ENCODE results near the gene CLP1. TPM values are rescaled to one million over a fixed set of nuclear protein-coding genes. Genes with fewer than 3 reads are reported as not detected.
A peak's percentile ranks its signal among the peaks of the same experiment; 100 is the strongest.

Gene CLP1
- total and polyA plus RNA-seq, 9 donors = 5.5 to 11.9 (median 10.5) TPM

GRCh38 chr11:57633394-57634070, 24.0 kb upstream of the CLP1 start:
- intact Hi-C loops (cut with DNase I) = no loop called here
- WGBS, 3 donors = 68 to 78% (median 71%) methylated on average over 6 of the region's 6 CpGs
- DNase-seq = no peak

GRCh38 chr11:57634311-57634710, 23.3 kb upstream of the CLP1 start:
- no peak for DNase-seq
- Histone ChIP-seq H3K27ac (no peak overlapping the region), H3K9me3 (no peaks in the 10 kb centered on the region), H3K4me1 (ENCODE audit: insufficient read depth) (peaks cover 4% of the 10 kb centered on the region), H3K27me3 (no peaks in the 10 kb centered on the region), H3K36me3 (no peaks in the 10 kb centered on the region), H3K4me3 (no peak overlapping the region)
- intact Hi-C loops (cut with DNase I) = no loop called here
- no peak for TF ChIP-seq CTCF (IDR thresholded peaks at IDR 0.05)
- TF ChIP-seq EP300 (IDR thresholded peaks at IDR 0.05) = no peak
- TF ChIP-seq POLR2A (IDR thresholded peaks at IDR 0.05) = no peak

More at GRCh38 chr11:57633394-57634070, 24.0 kb upstream of the CLP1 start:
- no peaks in the 10 kb centered on the region for H3K27me3 ChIP-seq
- H3K4me3 ChIP-seq = no peak overlapping the region
- TF ChIP-seq POLR2A (IDR thresholded peaks at IDR 0.05) (no peak), EP300 (IDR thresholded peaks at IDR 0.05) (no peak), CTCF (IDR thresholded peaks at IDR 0.05) (no peak)
- H3K4me1 ChIP-seq (ENCODE audit: insufficient read depth) = peaks cover 3% of the 10 kb centered on the region
- H3K36me3 ChIP-seq = no peaks in the 10 kb centered on the region
- no peaks in the 10 kb centered on the region for H3K9me3 ChIP-seq
- H3K27ac ChIP-seq = no peak overlapping the region

- intact Hi-C loops (cut with DNase I) = no loop called here
- H3K4me1 ChIP-seq (ENCODE audit: insufficient read depth) = peaks cover 12% of the 10 kb centered on the region
- no peak for DNase-seq
- H3K27me3 ChIP-seq = no peaks in the 10 kb centered on the region
- H3K27ac ChIP-seq = no peak overlapping the region
- H3K4me3 ChIP-seq = no peak overlapping the region
- WGBS, 3 donors = 82 to 85% (median 84%) methylated on average over 8 of the region's 8 CpGs
- no peaks in the 10 kb centered on the region for H3K36me3 ChIP-seq
- H3K9me3 ChIP-seq = no peaks in the 10 kb centered on the region
- TF ChIP-seq POLR2A (IDR thresholded peaks at IDR 0.05) (no peak), EP300 (IDR thresholded peaks at IDR 0.05) (no peak), CTCF (IDR thresholded peaks at IDR 0.05) (no peak)
These were observed 22.3 kb upstream of the CLP1 start for GRCh38 chr11:57635246-57635645.

GRCh38 chr11:57637626-57638004, 19.9 kb upstream of the CLP1 start:
- H3K4me1 ChIP-seq (ENCODE audit: insufficient read depth) = peaks cover 16% of the 10 kb centered on the region
- H3K27ac ChIP-seq = peak overlapping the region in 1 of 2 donors; percentile 76
- peak in 1 of 5 donors; percentile 46 for DNase-seq
- intact Hi-C loops (cut with DNase I) = no loop called here
- TF ChIP-seq POLR2A (IDR thresholded peaks at IDR 0.05) = no peak
- TF ChIP-seq EP300 (IDR thresholded peaks at IDR 0.05) = no peak
- no peak for TF ChIP-seq CTCF (IDR thresholded peaks at IDR 0.05)
- H3K27me3 ChIP-seq = no peaks in the 10 kb centered on the region
- no peaks in the 10 kb centered on the region for H3K9me3 ChIP-seq
- no peaks in the 10 kb centered on the region for H3K36me3 ChIP-seq
- WGBS, 3 donors = 8 to 9% (median 9%) methylated on average over 18 of the region's 18 CpGs
- H3K4me3 ChIP-seq = peak overlapping the region; percentile 95
